ES-I3 (cell line): ENCODE measurements around the gene ERG.

ENCODE experiments used
- H3K36me3 ChIP-seq: 2 replicates; pipeline ENCODE4 v1.6.1; 2013; ENCODE audit warnings: mild to moderate bottlenecking, low read length, control low read depth, moderate library complexity; ENCODE audit not compliant: insufficient read depth
- H3K4me1 ChIP-seq: 2 replicates; pipeline ENCODE4 v1.6.1; 2013; ENCODE audit warnings: mild to moderate bottlenecking, control low read depth, low read length; ENCODE audit not compliant: insufficient read depth
- H3K9ac ChIP-seq: 2 replicates; pipeline ENCODE4 v1.6.1; 2013; ENCODE audit warnings: low read depth, mild to moderate bottlenecking, low read length, moderate library complexity
- H3K9me3 ChIP-seq: 2 replicates; pipeline ENCODE4 v1.6.1; 2013; ENCODE audit warnings: mild to moderate bottlenecking, low read length, moderate library complexity; ENCODE audit not compliant: control insufficient read depth, insufficient read depth

ERG gene, protein sequence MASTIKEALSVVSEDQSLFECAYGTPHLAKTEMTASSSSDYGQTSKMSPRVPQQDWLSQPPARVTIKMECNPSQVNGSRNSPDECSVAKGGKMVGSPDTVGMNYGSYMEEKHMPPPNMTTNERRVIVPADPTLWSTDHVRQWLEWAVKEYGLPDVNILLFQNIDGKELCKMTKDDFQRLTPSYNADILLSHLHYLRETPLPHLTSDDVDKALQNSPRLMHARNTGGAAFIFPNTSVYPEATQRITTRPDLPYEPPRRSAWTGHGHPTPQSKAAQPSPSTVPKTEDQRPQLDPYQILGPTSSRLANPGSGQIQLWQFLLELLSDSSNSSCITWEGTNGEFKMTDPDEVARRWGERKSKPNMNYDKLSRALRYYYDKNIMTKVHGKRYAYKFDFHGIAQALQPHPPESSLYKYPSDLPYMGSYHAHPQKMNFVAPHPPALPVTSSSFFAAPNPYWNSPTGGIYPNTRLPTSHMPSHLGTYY

DNA sequence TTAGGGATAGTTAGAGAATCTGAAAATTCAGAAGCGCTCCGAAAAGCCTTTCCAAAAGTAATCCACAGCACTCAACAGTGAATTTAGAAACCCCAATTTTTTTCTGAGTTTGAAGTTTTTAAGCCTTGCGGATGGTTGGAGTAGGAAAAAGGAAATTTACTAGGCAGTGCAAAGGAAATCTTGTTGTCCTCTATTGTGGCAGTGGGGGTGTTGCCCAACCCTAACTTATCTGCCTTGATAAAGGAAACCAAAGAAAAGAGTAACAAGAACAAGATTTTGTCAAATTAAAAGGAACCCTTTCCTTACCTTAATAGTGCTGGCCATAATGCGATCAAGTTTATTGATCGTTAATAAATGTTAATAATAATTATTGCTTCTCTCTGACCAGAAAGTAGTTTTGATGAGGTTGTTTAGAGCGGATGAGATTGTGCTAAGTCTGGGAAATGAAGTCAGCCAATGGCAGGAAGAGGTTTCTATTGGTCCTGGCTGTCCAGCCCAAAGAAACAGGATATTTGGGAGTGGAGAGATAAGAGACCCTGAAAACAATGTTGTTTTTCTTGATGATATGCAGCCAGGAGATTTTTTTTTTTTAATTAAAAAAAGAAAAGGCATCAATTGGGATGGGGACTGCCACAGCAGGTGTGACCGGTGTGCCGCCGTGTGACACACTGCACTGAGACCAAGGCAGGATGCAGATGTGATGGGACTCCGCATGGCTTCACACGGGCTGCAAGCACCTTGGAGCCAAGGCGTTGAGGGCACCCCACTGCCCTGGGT, at the start of gene ERG:
TSS of gene ERG (minus strand) at position 421 of the 777 bp plus-strand sequence. CDS start at position 324, 97 bp downstream.
- Histone ChIP-seq H3K36me3 (no peaks in the 10 kb centered on the region; the same call in 1 of the 2 replicates), H3K9ac (no peak within 1 kb of the TSS), H3K9me3 (no peaks in the 10 kb centered on the region), H3K4me1 (peaks cover 21% of the 10 kb centered on the region)

DNA sequence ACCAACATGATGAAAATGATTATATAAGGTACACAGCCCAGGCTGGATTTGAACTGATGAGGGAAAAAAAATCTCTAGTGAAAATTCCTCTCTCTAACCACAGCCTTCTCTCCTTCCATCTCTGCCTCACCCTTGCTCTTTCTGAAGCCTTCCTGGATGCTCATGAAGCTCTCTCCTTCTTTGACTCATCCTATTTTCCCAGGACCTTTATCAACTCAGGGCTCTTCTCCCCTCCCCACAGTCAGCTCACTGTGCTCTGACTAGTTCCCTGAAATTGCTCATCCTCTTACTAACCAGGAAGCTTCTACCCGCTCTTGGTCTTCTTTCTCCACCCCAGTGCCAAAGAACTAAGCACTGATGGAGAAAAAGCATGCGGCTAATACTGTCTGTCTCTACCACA, 46.4 kb upstream of the ERG start:
- no peaks in the 10 kb centered on the region for H3K4me1 ChIP-seq
- H3K36me3 ChIP-seq, result no peaks in the 10 kb centered on the region
- H3K9me3 ChIP-seq, result no peaks in the 10 kb centered on the region
- H3K9ac ChIP-seq, result no peak overlapping the region

DNA sequence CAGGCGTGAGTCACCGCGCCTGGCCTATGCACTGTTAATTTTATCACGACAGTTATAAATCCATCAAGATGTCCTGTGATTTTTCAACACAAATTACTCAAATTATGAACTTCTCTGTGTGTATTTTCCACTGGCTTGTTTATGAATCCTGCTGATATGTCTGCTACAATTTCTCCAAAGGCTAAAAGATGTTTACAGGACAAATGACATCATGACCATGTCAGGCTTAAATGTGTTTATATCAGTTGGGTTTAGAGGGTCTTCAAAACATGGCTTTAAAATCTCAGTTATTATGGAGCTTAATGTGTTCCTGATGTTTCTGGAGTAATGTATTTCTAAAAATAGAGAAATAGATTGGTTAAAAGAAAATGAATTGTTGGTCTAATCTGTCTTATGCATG, 44.0 kb upstream of the ERG start:
- Histone ChIP-seq H3K4me1 (no peaks in the 10 kb centered on the region), H3K36me3 (no peaks in the 10 kb centered on the region), H3K9ac (no peak overlapping the region), H3K9me3 (no peaks in the 10 kb centered on the region)

DNA sequence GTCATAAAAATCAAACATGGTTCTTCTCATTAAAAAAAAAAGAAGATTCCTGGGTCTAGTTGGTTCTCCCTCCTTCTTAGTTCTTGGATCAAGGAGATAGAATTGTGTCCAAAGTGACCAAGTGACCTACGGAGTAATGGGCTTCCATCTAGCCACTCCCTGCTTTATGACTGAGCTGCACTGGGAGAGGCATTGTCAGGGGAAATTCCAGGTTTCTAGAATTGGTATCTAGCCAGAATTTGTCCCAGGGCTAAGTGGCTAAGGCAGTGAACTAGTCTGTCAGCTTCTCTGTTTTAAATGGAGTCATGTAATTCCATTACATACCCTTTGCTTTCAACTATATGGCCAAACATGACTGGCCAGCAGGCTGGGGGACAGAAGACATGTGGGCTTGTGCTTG, 40.1 kb upstream of the ERG start:
- H3K36me3 ChIP-seq, result no peaks in the 10 kb centered on the region
- no peak overlapping the region for H3K9ac ChIP-seq
- no peaks in the 10 kb centered on the region for H3K9me3 ChIP-seq
- no peaks in the 10 kb centered on the region for H3K4me1 ChIP-seq

DNA sequence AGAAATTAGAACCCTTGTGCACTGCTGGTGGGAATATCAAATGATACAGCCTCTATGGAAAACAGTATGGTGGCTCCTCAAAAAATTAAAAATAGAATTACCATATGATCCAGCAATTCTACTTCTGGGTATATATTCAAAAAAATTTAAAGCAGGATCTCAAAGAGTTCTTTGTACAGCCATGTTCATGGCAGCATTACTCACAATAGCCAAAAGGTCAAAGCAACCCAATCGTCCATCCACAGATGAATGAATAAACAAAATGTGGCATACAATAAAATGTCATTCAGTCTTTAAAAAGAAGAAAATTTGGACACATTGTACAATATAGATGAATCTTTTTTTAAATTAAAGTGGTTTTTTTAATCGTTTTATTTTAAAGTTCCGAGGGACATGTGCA, 36.3 kb upstream of the ERG start:
- Histone ChIP-seq H3K9ac (no peak overlapping the region), H3K36me3 (no peaks in the 10 kb centered on the region), H3K9me3 (no peaks in the 10 kb centered on the region), H3K4me1 (no peaks in the 10 kb centered on the region)

DNA sequence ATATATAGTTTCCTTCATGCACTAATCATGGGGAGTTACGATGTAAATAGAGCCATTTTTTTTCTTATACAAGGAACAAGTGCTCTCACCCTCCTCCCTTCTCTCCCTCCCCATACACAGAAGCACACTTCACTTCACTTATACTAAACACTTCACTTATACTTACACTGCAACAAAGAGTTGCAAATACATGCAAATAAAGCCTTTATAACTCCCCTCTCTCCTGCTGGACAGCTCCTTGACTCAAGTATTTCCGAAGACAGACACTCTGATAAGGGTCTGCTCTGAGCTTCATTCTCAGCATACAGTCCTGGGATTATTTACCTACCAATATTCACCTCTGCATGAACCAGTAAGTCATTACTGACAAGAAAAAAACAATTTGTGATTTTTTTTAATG, 35.6 kb upstream of the ERG start:
- no peak overlapping the region for H3K9ac ChIP-seq
- H3K4me1 ChIP-seq, result no peaks in the 10 kb centered on the region
- no peaks in the 10 kb centered on the region for H3K36me3 ChIP-seq
- no peaks in the 10 kb centered on the region for H3K9me3 ChIP-seq

DNA sequence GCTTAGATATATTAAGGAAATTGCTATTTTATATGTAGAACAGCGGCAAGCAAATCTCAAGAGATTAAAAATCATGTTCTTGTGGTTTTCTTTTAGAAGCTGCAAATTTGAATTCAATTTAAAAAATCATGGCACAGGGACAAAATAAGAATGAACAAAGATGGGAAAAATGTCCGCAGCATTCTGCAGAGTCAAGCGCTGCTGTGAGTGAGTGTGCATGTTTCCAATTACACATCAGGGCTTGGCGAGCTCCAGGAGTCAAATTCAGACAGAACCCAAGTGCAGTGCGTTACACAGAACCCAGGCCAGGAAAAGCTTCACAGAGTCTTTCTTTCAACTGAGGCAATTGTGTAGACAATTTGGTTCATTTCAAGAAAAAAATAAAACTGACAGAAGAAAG, 33.3 kb upstream of the ERG start:
- Histone ChIP-seq H3K9ac (no peak overlapping the region), H3K4me1 (no peaks in the 10 kb centered on the region), H3K9me3 (no peaks in the 10 kb centered on the region), H3K36me3 (no peaks in the 10 kb centered on the region)

DNA sequence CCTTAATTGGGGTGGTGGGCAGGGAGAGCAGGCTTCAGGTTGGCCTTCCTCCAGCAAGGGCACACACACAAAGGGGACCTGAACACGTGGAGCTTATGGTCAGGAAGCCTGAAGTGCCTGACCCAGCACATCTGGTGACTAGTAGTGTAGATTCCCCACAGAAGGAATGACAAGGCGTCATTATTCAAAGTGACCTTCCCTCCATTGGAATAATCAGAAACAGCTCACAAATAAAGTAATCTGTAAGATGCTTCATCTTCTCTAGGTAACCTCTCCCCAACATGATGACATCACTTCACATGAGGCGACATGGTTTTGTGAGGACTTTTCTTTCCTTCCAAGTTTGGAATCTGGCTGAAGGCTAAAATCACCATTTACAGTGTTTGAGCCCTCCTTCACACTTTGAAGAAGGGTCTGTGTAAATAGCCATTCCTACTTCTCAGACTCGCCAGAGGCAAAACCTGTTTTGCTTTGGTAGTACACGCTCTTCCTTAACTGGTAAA, 32.8 kb upstream of the ERG start:
- H3K9ac ChIP-seq, result no peak overlapping the region
- H3K4me1 ChIP-seq, result no peaks in the 10 kb centered on the region
- no peaks in the 10 kb centered on the region for H3K36me3 ChIP-seq
- no peaks in the 10 kb centered on the region for H3K9me3 ChIP-seq

DNA sequence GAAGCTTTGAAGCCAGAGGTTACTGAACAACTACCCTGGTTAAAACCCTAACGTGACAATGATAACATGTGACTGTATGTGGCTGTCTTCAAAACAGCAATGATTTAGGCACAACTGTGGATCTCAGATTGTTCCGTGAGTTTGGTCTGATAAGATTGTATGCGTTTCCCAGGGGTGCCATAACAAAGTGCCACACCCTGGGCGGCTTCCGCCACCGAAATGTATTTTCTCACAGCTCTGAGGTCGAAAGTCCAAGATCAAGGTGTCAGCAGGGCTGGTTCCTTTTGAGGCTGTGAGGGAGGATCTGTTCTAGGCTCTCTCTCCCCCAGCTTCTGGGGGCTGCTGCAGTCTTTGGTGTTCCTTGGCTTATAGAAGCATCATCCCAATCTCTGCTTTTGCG, 29.5 kb upstream of the ERG start:
- Histone ChIP-seq H3K36me3 (no peaks in the 10 kb centered on the region), H3K9me3 (no peaks in the 10 kb centered on the region), H3K9ac (no peak overlapping the region), H3K4me1 (no peaks in the 10 kb centered on the region)

DNA sequence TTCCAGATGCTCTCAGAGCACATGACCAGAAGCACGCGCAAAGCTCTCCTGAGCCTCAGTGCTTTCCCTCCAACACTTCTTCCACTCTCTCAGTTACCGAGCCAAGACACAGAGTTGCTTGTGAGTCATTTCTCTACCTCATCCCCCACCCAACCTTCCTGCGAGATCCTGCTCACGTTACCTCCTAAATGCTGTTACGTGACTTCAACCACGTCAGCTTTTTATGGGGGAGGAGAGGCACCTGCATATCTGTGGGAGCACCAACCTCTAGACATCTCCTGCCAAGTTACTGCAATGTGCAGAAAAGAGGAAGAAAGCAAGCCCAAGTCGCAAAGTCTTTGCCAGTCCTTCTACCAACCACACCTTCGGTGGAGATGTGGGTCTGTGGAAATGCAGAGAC, 27.2 kb upstream of the ERG start:
- Histone ChIP-seq H3K36me3 (no peaks in the 10 kb centered on the region), H3K9ac (no peak overlapping the region), H3K4me1 (peaks cover 6% of the 10 kb centered on the region; the same call in 1 of the 2 replicates), H3K9me3 (no peaks in the 10 kb centered on the region)

DNA sequence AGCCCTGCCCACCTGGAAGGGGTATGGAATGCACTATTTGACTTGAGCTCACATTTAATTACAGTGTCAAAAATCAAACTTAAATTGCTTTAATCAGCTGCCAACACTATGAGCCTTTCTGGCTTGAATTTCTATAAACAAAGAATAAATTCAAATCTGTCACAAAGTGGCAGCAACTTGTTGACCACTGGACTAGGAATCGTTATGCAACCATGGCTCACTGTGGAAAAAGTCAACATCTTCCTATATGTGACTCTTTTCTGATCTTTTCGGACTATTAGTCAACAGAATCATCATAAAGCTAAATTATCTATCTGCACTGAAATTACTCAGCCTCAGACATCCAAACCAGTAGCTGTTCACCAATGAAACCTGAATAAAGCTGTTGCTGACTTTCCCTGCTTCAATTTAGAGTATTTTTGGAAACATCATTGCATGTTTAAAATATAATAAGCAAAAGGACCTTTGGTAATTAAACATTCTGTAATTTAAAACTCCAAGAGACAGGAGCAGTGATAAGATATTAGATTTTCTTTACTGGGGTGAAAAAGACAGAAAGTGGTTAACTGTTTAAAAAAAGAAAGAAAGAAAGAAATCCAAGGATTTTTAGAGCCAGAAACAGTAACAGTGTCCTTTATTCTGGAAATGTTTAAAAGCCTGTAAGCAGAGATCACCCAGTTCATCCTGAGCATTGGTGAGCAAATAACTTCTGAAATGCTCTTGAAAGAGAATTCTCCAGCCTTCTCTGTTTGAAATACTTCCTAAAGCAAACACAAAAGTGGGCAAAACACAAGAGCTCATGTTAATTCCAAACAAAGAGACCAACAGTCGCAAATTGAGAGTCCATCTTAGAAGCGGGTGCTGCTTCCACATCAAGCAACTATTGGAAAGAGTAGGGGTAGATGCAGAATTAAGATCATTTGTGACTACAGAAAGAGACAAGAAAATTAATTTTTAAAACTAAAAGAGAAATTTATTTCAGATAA, 26.2 kb upstream of the ERG start:
- H3K4me1 ChIP-seq, result peaks cover 6% of the 10 kb centered on the region; the same call in 1 of the 2 replicates

DNA sequence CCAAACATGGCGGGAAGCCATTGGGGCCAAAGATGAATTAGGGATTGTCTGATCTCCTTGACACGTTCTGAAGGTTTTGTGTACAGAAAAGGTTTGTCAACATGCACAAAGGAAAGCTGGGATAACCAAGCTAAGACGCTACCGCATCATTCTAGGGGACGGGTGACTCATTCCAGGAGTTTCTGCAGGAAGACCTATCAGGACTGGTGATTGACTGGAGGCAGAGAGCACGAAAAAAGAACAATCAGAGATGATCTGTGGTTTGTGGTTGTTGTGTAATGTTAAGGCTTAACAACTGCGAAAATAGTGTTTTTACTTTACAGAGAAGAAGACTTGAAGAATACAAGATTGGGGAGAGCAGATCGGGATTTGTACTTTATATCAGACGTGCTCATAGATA, 22.2 kb upstream of the ERG start:
- no peaks in the 10 kb centered on the region for H3K36me3 ChIP-seq
- no peak overlapping the region for H3K9ac ChIP-seq
- H3K9me3 ChIP-seq, result no peaks in the 10 kb centered on the region
- H3K4me1 ChIP-seq, result peaks cover 6% of the 10 kb centered on the region; the same call in 1 of the 2 replicates

More for the DNA sequence above, 26.2 kb upstream of the ERG start:
- Histone ChIP-seq H3K36me3 (no peaks in the 10 kb centered on the region), H3K9ac (no peak overlapping the region), H3K9me3 (no peaks in the 10 kb centered on the region)

DNA sequence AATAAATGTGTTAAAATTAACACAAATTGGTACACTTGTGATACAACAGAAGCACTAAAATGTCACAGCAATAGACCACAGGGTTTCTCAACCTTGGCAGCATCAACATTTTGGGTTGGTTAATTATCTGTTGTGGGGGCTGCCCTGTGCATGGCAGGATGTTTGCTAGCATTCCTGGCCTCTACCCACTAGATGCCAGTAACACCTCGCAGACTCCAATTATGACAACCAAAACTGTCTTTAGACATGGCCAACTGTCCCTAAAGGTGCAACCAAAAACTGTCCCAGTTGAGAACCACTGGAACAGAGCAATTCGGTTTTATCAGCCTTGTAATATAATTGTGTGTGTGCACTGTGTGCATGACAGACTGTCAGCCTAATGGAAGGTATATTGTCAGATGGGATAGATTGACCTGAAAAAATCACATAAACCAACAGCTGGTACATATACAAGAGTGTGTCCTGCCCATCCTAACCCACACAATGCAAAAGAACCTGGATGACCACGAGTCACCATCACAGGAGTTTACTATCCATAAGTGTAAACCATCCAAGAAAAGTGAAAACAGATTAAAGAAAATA, 13.5 kb upstream of the ERG start:
- H3K4me1 ChIP-seq, result no peaks in the 10 kb centered on the region
- H3K36me3 ChIP-seq, result no peaks in the 10 kb centered on the region
- H3K9me3 ChIP-seq, result no peaks in the 10 kb centered on the region
- no peak overlapping the region for H3K9ac ChIP-seq
